ENCODE data around the gene ZBED1. TPM values are rescaled to one million over a fixed set of nuclear protein-coding genes. Genes with fewer than 3 reads are reported as not detected.
"Not testable (repeated sequence)": the region's sequence is repeated elsewhere in the genome, so short reads cannot be mapped to it uniquely, and the experiment has no call there.

The ZBED1 gene
- total and polyA plus RNA-seq, 2 experiments from 2014 or later: 16.1 to 43.8 TPM

DNA sequence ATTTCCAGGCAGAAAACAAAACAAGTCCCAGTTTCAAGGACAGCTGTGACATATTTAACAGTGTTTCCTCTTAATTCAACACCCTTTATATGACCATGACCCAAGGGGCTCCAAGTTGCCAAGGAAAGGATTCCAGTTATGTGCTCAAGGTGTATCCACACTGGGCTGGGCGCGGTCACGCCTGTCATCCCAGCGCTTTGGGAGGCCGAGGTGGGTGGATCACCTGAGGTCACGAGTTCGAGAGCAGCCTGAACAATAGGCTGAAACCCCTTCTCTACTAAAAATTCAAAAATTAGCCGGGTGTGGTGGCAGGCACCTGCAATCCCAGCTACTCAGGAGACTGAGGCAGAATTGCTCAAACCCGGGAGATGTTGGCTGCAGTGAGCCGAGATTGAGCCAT is 29.6 kb downstream of the ZBED1 start:
- not testable (repeated sequence) for ATAC-seq; DNase-seq (ENCODE audit: low spot score); H3F3A ChIP-seq (replicated peaks; ENCODE audit: low read depth); H3K27ac Mint-ChIP-seq; H3K27me3 ChIP-seq (ENCODE audit: insufficient read depth); H3K36me3 ChIP-seq (ENCODE audit: insufficient read depth); H4K20me1 ChIP-seq (replicated peaks; ENCODE audit: insufficient read depth); H2AFZ ChIP-seq; H3K4me3 Mint-ChIP-seq; H3K4me2 ChIP-seq; H3K9me2 ChIP-seq (ENCODE audit: insufficient read depth); H3K4me1 Mint-ChIP-seq; H3K4me3 ChIP-seq; H3K4me1 ChIP-seq (ENCODE audit: insufficient read depth); H3K27ac ChIP-seq (ENCODE audit: low read depth); H3K27me3 Mint-ChIP-seq (ENCODE audit: insufficient read depth, low read depth, poor library complexity)
- peaks cover 92% of the 10 kb centered on the region for H3K79me2 ChIP-seq (replicated peaks; ENCODE audit: insufficient read depth)
- peaks cover 39% of the 10 kb centered on the region for H3K9me3 Mint-ChIP-seq
- H3K36me3 Mint-ChIP-seq (ENCODE audit: low read depth): peaks cover 56% of the 10 kb centered on the region

DNA sequence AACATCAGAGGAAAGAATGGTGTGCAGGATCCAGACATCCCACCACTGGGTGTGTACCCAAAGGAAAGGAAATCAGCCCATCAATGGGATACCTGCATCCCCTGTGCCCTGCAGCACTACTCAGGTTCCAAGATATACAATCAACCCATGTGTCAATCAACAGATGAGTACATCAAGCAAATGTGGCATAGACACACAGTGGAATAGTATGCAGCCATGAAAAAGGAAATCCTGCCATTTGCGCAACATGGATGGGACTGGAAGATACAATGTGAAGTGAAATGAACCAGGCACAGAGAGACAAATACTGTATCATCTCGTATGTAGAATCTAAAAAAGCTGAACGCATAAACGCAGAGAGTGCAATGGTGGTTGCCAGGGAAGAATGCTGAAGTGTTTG is 30.9 kb downstream of the ZBED1 start:
- not testable (repeated sequence) for H3K4me3 Mint-ChIP-seq; H3K4me1 ChIP-seq (ENCODE audit: insufficient read depth); H3K36me3 ChIP-seq (ENCODE audit: insufficient read depth); H4K20me1 ChIP-seq (replicated peaks; ENCODE audit: insufficient read depth); H3K27me3 ChIP-seq (ENCODE audit: insufficient read depth); ATAC-seq; H3K4me3 ChIP-seq; H3K4me2 ChIP-seq; H3K27me3 Mint-ChIP-seq (ENCODE audit: insufficient read depth, low read depth, poor library complexity); H3K27ac Mint-ChIP-seq; H3K4me1 Mint-ChIP-seq; H3K27ac ChIP-seq (ENCODE audit: low read depth); DNase-seq (ENCODE audit: low spot score); H3F3A ChIP-seq (replicated peaks; ENCODE audit: low read depth); H3K9me2 ChIP-seq (ENCODE audit: insufficient read depth); H2AFZ ChIP-seq
- Mint-ChIP-seq H3K36me3 (ENCODE audit: low read depth) (peaks cover 65% of the 10 kb centered on the region), H3K9me3 (peaks cover 52% of the 10 kb centered on the region)
- peaks cover 92% of the 10 kb centered on the region for H3K79me2 ChIP-seq (replicated peaks; ENCODE audit: insufficient read depth)

DNA sequence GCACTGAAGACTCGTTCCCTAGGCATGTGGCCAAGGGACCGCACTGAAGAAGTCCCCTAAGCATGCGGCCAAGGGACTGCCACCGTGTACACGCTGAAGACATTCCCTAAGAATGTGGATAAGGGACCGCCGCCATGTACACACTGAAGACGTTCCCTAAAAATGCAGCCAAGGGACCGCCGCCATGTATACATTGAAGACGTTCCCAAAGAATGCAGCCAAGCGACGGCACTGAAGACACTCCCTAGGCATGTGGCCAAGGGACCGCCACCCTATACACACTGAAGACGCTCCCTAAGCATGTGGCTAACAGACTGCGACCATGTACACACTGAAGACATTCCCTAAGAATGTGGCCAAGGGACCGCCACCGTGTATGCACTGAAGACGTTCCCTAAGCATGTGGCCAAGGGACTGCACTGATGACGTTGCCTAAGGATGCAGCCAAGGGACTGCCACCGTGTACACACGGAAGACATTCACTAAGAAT is 31.5 kb downstream of the ZBED1 start:
- H3K27ac Mint-ChIP-seq: no peak overlapping the region
- Histone ChIP-seq H3K4me3 (no peak overlapping the region), H3K27ac (ENCODE audit: low read depth) (no peak overlapping the region), H3K4me2 (no peak overlapping the region), H3K27me3 (ENCODE audit: insufficient read depth) (no peaks in the 10 kb centered on the region), H2AFZ (no peak overlapping the region), H4K20me1 (replicated peaks; ENCODE audit: insufficient read depth) (no peaks in the 10 kb centered on the region; the same call in 1 of the 2 replicates), H3K36me3 (ENCODE audit: insufficient read depth) (no peaks in the 10 kb centered on the region), H3K4me1 (ENCODE audit: insufficient read depth) (no peaks in the 10 kb centered on the region), H3F3A (replicated peaks; ENCODE audit: low read depth) (0 out of 2 replicates have a peak, but pooled peaks cover 8% of the 10 kb centered on the region), H3K79me2 (replicated peaks; ENCODE audit: insufficient read depth) (peaks cover 90% of the 10 kb centered on the region), H3K9me2 (ENCODE audit: insufficient read depth) (no peaks in the 10 kb centered on the region)
- DNase-seq (ENCODE audit: low spot score): peak; percentile 44
- H3K4me3 Mint-ChIP-seq: no peak overlapping the region
- peaks cover 58% of the 10 kb centered on the region for H3K9me3 Mint-ChIP-seq
- H3K36me3 Mint-ChIP-seq (ENCODE audit: low read depth): peaks cover 71% of the 10 kb centered on the region
- peaks cover 3% of the 10 kb centered on the region; the same call in 1 of the 3 replicates for H3K4me1 Mint-ChIP-seq
- no peak for ATAC-seq
- H3K27me3 Mint-ChIP-seq (ENCODE audit: insufficient read depth, low read depth, poor library complexity): peaks cover 3% of the 10 kb centered on the region
- TF ChIP-seq JUNB (IDR thresholded peaks at IDR 0.05; ENCODE audit: unreplicated experiment) (peak; percentile 6), POLR2AphosphoS5 (IDR thresholded peaks at IDR 0.05; ENCODE audit: low read depth) (no peak), STAT1 (IDR thresholded peaks at IDR 0.05; ENCODE audit: unreplicated experiment) (no peak), ZNF114 (CRISPR knock-in tag; IDR thresholded peaks at IDR 0.05) (no peak), CREB1 (CRISPR knock-in tag; IDR thresholded peaks at IDR 0.05; ENCODE audit: low read depth) (no peak), CTCF (conservative IDR thresholded peaks at IDR 0.05; ENCODE audit: low read depth in 2 of 2) (no peak), NANOG (IDR thresholded peaks at IDR 0.05; ENCODE audit: borderline replicate concordance) (no peak), ZNF462 (CRISPR knock-in tag; IDR thresholded peaks at IDR 0.05) (no peak), ETS1 (IDR thresholded peaks at IDR 0.05) (no peak)

All from GM23338 (cell line).